Activated T-cell treated with anti-CD3 and anti-CD28 coated beads, Interleukin-2, amount 50 U/mL, for 24 hours (primary cell): Measurements from ENCODE around the gene ACRBP.
A peak's percentile ranks its signal among the peaks of the same experiment; 100 is the strongest.

Experiments used
- DNase-seq: peaks from one replicate; pipeline ENCODE4 v3.0.0-alpha.2; 2020
- H3K27ac Mint-ChIP-seq: 2 replicates; pipeline ENCODE4 v1.8.0; 2020; ENCODE audit warnings: mild to moderate bottlenecking, mixed read lengths
- H3K27me3 Mint-ChIP-seq: 2 replicates; pipeline ENCODE4 v1.8.0; 2020; ENCODE audit warnings: mixed read lengths
- H3K36me3 Mint-ChIP-seq: 2 replicates; pipeline ENCODE4 v1.8.0; 2020; ENCODE audit warnings: low read depth, mixed read lengths
- H3K4me1 Mint-ChIP-seq: 2 replicates; pipeline ENCODE4 v1.8.0; 2020; ENCODE audit warnings: low read depth, mixed read lengths
- H3K4me3 Mint-ChIP-seq: 2 replicates; pipeline ENCODE4 v1.8.0; 2020; ENCODE audit warnings: mild to moderate bottlenecking, moderate library complexity, mixed read lengths
- H3K9me3 Mint-ChIP-seq: 2 replicates; pipeline ENCODE4 v1.8.0; 2020; ENCODE audit warnings: mixed read lengths

The ACRBP gene

DNA sequence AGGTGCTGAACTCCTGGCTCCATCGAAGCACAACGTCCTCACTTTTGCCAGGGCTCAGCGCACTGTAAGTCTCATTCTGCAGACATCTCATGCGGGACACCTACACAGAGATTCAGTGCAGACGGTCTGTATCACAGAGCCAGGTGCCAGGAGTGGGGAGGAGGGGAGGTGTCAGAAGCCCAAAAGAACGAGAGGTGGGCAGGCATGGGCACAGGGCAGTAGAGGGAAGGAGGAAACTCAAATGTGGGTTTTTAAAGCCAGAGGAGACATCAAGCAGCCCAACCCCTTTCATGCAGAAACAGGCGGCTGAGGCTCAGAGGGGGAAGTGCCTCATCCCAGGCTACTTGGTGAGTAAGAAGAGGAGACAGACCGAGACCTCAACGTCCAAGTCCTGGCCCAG lies 8.9 kb downstream of the ACRBP start:
- H3K4me1 Mint-ChIP-seq: peaks cover 28% of the 10 kb centered on the region
- no peak for DNase-seq
- H3K27me3 Mint-ChIP-seq: no peaks in the 10 kb centered on the region
- peaks cover 4% of the 10 kb centered on the region for H3K9me3 Mint-ChIP-seq
- H3K4me3 Mint-ChIP-seq: no peak overlapping the region
- no peak overlapping the region for H3K27ac Mint-ChIP-seq
- peaks cover 3% of the 10 kb centered on the region for H3K36me3 Mint-ChIP-seq

GRCh38 chr12:6635856-6636531 lies 11.2 kb downstream of the ACRBP start, which contains the start of gene LPAR5:
TSS of gene LPAR5 (minus strand) at chr12:6635959. CDS start at chr12:6621248, 14,711 bp downstream.
- peak; percentile 62 for DNase-seq
- Mint-ChIP-seq H3K9me3 (no peaks in the 10 kb centered on the region), H3K36me3 (no peaks in the 10 kb centered on the region), H3K27me3 (no peaks in the 10 kb centered on the region), H3K27ac (peak within 1 kb of the TSS; percentile 89), H3K4me3 (peak within 1 kb of the TSS; percentile 72), H3K4me1 (peaks cover 51% of the 10 kb centered on the region)

DNA sequence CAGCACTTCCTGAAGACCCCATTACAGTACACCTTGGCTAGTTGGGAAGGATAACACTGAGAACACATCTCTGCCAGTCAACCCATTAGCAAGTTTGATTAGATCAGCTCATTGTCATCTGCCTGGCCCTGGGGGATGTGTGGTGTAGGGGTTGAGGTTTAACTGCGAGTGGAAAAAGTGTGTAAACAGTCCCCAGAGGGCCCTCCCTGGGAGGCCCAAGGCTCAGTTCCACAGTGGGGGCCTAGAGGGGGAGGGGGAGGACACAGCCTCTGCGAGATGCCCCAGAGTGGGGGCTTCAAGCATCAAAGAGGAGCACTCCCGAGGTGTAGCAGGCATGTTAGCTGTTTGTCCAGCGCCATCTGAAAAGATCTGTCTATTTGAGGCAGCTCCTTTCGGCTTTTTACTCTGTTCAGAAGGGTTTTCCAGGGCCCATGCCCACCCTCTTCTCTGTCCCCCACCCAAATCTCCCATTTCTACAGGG lies 11.8 kb downstream of the ACRBP start:
- peak; percentile 71 for DNase-seq
- Mint-ChIP-seq H3K27me3 (no peaks in the 10 kb centered on the region), H3K27ac (peak overlapping the region; percentile 89), H3K36me3 (no peaks in the 10 kb centered on the region), H3K4me1 (peaks cover 56% of the 10 kb centered on the region), H3K4me3 (peak overlapping the region; percentile 72), H3K9me3 (no peaks in the 10 kb centered on the region)

- H3K4me3 Mint-ChIP-seq: peak overlapping the region; percentile 77
- no peaks in the 10 kb centered on the region for H3K36me3 Mint-ChIP-seq
- DNase-seq: peak; percentile 71
- peaks cover 65% of the 10 kb centered on the region for H3K4me1 Mint-ChIP-seq
- H3K27ac Mint-ChIP-seq: peak overlapping the region; percentile 98
- H3K9me3 Mint-ChIP-seq: no peaks in the 10 kb centered on the region
- no peaks in the 10 kb centered on the region for H3K27me3 Mint-ChIP-seq
These were observed 14.9 kb downstream of the ACRBP start for GRCh38 chr12:6632026-6632983.

GRCh38 chr12:6631549-6631961 lies 15.7 kb downstream of the ACRBP start:
- no peaks in the 10 kb centered on the region for H3K27me3 Mint-ChIP-seq
- peaks cover 72% of the 10 kb centered on the region for H3K4me1 Mint-ChIP-seq
- H3K4me3 Mint-ChIP-seq: peak overlapping the region; percentile 77
- H3K9me3 Mint-ChIP-seq: no peaks in the 10 kb centered on the region
- H3K27ac Mint-ChIP-seq: peak overlapping the region; percentile 98
- no peaks in the 10 kb centered on the region for H3K36me3 Mint-ChIP-seq
- peak; percentile 59 for DNase-seq

- no peaks in the 10 kb centered on the region for H3K36me3 Mint-ChIP-seq
- H3K4me3 Mint-ChIP-seq: peak overlapping the region; percentile 77
- no peak for DNase-seq
- H3K4me1 Mint-ChIP-seq: peaks cover 67% of the 10 kb centered on the region
- H3K9me3 Mint-ChIP-seq: no peaks in the 10 kb centered on the region
- peak overlapping the region; percentile 98 for H3K27ac Mint-ChIP-seq
- H3K27me3 Mint-ChIP-seq: no peaks in the 10 kb centered on the region
These were observed 16.5 kb downstream of the ACRBP start for GRCh38 chr12:6630736-6631135.

DNA sequence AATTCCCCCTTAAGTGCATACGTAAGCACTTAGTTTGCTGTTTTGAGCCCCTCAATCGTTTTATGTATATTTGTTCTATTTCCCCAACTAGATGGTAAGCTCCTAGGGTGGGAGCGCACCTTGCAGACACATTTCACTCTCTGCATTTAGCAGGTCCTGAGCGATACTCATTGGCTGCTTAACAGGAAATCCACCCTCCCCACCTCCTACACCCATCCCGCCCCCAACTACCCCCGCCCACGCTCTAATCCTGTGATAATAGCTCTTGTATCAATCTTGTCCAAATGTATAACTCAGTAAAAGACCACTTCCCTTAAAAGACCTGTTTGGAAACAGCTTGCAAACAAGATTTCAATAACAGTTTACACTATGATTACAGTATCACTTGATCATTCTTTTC lies 19.6 kb downstream of the ACRBP start:
- no peak for DNase-seq
- H3K9me3 Mint-ChIP-seq: no peaks in the 10 kb centered on the region
- peak overlapping the region; percentile 72 for H3K4me3 Mint-ChIP-seq
- no peaks in the 10 kb centered on the region for H3K36me3 Mint-ChIP-seq
- no peaks in the 10 kb centered on the region for H3K27me3 Mint-ChIP-seq
- H3K27ac Mint-ChIP-seq: peak overlapping the region; percentile 83
- H3K4me1 Mint-ChIP-seq: peaks cover 44% of the 10 kb centered on the region

GRCh38 chr12:6626654-6627283 lies 20.5 kb downstream of the ACRBP start:
- peaks cover 36% of the 10 kb centered on the region for H3K4me1 Mint-ChIP-seq
- H3K9me3 Mint-ChIP-seq: no peaks in the 10 kb centered on the region
- H3K27ac Mint-ChIP-seq: peak overlapping the region; percentile 83
- H3K4me3 Mint-ChIP-seq: peak overlapping the region; percentile 72
- H3K36me3 Mint-ChIP-seq: no peaks in the 10 kb centered on the region
- H3K27me3 Mint-ChIP-seq: no peaks in the 10 kb centered on the region
- no peak for DNase-seq

DNA sequence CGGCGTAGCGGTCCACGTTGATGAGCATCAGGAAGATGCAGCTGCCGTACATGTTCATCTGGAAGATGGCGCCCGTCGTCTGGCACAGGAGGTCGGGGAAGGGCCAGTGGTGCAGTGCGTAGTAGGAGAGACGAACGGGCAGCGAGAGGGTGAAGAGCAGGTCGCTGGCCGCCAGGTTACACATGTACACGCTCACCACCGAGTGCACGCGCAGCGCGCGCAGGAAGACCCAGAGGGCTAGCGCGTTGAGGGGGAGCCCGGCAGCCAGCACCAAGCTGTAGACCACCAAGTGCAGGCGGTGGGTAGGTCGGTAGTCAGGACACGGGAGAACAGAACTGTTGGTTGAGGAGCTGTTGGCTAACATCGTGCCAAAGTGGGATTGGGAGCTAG lies 26.4 kb downstream of the ACRBP start:
- peak overlapping the region; percentile 67 for H3K4me3 Mint-ChIP-seq

GRCh38 chr12:6620137-6620884 lies 26.9 kb downstream of the ACRBP start:
- no peak overlapping the region for H3K27ac Mint-ChIP-seq
- H3K36me3 Mint-ChIP-seq: peaks cover 12% of the 10 kb centered on the region
- no peaks in the 10 kb centered on the region for H3K27me3 Mint-ChIP-seq
- H3K4me3 Mint-ChIP-seq: peak overlapping the region; percentile 67
- DNase-seq: peak; percentile 77
- H3K9me3 Mint-ChIP-seq: no peaks in the 10 kb centered on the region
- peaks cover 14% of the 10 kb centered on the region for H3K4me1 Mint-ChIP-seq

More for the DNA sequence above, 26.4 kb downstream of the ACRBP start:
- Mint-ChIP-seq H3K36me3 (peaks cover 12% of the 10 kb centered on the region), H3K27me3 (no peaks in the 10 kb centered on the region), H3K4me1 (peaks cover 14% of the 10 kb centered on the region), H3K27ac (peak overlapping the region; percentile 77), H3K9me3 (no peaks in the 10 kb centered on the region)
- DNase-seq: no peak

DNA sequence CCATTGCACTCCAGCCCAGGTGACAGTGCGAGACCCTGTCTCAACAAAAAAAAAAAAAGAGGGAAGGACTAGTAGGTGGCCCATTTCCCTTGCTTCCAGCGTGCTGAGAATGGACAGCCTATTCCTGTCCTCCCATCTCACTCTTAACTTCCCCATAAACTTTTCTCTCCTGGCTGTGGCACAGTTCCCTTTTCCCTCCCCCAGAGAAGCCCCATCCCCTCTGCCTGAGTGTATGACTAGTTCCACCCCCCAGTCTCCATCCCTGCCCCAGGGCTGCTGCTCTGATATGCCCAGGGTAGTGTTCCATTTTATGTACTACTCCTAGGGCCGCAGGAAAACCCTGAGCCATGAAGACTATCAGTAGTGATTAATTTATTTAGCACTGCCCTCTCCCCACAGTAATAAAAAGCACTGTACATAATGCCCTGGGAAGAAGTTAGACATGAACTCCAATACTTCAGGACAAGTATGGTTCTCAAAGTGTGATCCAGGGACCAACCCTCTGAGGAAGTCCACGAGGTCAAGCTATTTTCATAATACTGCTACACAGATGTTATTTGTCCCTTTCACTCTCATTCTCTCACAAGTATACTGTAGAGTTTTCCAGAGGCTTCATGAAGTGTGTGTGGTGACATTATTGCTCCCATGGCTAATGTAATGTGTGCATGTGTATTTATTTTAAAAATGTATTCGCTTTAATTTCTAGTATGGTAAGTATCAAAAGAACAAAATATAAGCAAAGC lies 28.6 kb downstream of the ACRBP start:
- Mint-ChIP-seq H3K4me1 (peaks cover 20% of the 10 kb centered on the region), H3K27me3 (no peaks in the 10 kb centered on the region), H3K4me3 (no peak overlapping the region), H3K27ac (peak overlapping the region; percentile 38), H3K9me3 (no peaks in the 10 kb centered on the region), H3K36me3 (peaks cover 12% of the 10 kb centered on the region)
- DNase-seq: no peak

- Mint-ChIP-seq H3K4me3 (no peak overlapping the region), H3K9me3 (no peaks in the 10 kb centered on the region), H3K27ac (peak overlapping the region; percentile 13), H3K36me3 (peaks cover 7% of the 10 kb centered on the region), H3K4me1 (peaks cover 38% of the 10 kb centered on the region), H3K27me3 (no peaks in the 10 kb centered on the region)
- DNase-seq: no peak
These were observed 31.4 kb downstream of the ACRBP start for GRCh38 chr12:6615802-6616201.

- H3K36me3 Mint-ChIP-seq: peaks cover 1% of the 10 kb centered on the region
- H3K27ac Mint-ChIP-seq: peak overlapping the region; percentile 69
- H3K4me3 Mint-ChIP-seq: no peak overlapping the region
- no peaks in the 10 kb centered on the region for H3K9me3 Mint-ChIP-seq
- DNase-seq: no peak
- no peaks in the 10 kb centered on the region for H3K27me3 Mint-ChIP-seq
- peaks cover 40% of the 10 kb centered on the region for H3K4me1 Mint-ChIP-seq
These were observed 32.6 kb downstream of the ACRBP start for GRCh38 chr12:6614513-6615172.
